CD4-positive, alpha-beta T cell treated with Interleukin-12 subunit alpha and Interleukin-12 subunit beta, for 1 hour (primary cell): ENCODE measurements around the gene SHANK1.
A peak's percentile ranks its signal among the peaks of the same experiment; 100 is the strongest.

Experiments used
- DNase-seq: peaks from one replicate; pipeline ENCODE4 v3.0.0-alpha.2; 2020

SHANK1 gene

DNA sequence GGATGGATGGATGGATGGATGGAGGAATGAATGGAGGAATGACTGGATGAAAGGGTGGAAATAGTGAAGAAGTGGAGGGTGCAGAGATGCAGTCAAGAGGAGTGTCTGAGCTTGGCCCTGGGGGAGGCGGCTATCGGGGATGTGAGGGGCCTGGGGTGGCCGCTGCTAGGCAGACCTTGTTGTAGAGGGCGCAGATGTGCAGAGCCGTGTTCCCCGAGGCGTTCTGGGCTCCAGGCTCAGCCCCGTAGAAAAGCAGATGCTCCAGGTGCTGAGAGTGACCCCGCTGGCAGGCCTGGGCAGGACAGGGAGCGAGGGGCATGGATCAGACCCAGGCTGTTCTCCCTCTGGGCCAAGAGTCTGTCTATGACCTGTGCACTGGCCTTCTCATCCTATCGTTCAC is 8.4 kb downstream of the SHANK1 start:
- DNase-seq, result no peak

DNA sequence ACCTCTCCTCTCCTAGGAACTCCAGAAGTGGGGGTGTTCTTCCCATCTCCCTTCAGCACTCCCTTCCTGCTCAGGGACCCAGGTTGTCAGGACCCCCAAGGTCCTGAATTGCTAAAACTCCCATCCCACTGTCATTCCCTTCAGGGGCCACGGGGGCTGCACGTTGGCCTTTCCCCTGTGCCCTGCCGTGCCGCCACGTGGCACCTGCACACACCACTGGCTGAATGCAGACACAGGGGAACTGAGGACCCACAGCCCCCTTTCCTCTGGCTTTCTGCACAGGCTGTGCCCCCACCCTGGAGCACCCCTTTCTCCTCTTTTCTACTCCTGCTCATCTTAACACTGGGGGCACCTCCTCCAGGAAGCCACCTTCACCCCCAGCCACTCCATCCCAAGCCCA is 9.0 kb downstream of the SHANK1 start:
- DNase-seq, result no peak

DNA sequence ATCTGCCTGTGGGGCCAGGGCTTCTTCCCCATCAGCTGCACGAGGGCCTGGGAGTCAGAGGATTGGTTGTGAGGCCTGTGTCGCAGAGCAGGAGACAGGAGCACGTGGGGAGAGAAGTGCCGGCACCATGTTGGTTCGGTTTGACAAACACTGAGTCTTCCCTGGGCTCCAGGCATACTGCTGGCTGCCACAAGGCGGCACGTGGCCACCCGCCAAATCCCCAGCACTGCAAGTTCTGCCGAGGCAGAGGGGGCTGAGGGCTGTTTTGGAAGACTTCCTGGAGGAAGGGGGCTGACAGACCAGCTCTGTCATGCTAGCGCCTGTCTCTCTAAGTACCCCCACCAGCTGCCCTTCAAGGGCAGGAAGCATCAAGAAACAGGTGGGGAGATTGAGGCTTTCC is 9.5 kb downstream of the SHANK1 start:
- no peak for DNase-seq

DNA sequence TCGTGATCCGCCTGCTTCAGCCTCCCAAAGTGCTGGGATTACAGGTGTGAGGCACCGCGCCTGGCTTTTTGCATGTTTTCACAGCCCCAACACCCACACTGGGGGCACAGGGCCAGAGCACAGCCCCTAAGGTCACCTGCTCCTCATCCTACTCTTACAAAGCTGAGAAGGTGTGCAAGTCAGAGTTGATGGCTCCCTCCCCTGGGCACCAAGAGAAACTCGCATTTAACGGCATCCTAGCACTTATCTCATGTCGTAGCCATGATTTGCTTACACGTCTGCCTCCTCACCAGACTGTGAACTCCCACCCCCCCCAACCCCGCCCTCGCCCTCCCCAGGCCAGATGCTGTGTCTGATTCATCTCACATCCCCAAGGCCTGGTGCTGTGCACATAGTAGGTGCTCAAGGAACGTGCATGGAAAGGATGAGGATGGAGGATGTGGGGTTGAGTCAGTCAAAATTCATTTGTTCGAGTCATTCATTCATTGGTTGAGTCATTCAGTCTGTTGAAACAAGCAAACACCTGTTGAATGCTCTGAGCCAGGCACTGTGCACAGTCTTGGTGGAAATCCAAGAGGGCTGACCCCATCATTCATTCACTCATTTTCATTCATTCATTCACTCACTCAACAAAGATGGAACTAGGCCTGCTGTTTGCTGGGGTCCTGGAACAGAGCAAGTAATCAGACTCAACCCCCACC is 11.3 kb downstream of the SHANK1 start:
- no peak for DNase-seq

DNA sequence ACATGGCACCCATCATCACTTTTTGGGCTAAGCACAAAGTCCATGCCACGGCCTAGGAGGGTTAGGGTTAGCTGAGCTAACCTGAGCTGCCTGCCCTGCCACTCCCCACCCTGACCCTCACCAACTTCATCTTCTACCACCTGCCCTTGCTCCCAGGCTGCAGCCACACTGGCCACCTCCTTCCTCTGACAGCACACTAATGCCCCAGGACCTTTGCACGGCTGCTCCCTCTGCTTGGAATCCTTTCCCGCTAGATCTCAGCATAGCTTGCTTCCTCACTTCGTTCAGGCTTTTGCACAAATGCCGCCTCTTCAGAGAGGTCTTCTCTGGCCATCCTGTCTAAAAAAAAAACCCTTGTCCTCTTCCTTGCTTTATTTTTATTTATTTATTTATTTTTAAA is 13.2 kb downstream of the SHANK1 start:
- DNase-seq, result no peak

DNA sequence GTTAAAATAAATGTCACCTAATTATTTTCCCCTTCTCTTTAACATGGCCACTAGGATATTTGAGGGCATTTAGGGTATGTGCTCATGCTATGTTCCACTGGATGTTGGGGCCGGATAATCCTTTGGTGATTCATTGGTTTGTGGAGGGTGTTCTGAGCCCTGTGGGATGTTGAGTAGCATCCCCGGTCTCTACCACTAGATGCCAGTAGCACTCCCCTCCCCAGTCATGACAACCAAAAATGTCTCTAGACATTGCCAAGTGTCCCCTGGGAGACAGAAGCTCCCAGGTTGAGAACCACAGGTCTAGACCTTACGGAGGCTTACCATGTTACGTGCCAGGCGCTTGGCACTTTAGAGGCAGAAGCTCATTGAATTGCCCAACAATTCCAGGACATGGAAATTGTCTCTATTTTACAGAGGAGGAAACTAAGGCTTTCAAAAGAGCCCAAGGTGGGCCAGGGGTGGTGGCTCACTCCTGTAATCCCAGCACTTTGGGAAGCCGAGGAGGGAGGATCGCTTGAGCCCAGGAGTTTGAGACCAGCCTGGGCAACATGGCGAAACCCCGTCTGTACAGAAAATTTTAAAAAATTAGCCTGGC is 14.1 kb downstream of the SHANK1 start:
- peak; percentile 22 for DNase-seq

DNA sequence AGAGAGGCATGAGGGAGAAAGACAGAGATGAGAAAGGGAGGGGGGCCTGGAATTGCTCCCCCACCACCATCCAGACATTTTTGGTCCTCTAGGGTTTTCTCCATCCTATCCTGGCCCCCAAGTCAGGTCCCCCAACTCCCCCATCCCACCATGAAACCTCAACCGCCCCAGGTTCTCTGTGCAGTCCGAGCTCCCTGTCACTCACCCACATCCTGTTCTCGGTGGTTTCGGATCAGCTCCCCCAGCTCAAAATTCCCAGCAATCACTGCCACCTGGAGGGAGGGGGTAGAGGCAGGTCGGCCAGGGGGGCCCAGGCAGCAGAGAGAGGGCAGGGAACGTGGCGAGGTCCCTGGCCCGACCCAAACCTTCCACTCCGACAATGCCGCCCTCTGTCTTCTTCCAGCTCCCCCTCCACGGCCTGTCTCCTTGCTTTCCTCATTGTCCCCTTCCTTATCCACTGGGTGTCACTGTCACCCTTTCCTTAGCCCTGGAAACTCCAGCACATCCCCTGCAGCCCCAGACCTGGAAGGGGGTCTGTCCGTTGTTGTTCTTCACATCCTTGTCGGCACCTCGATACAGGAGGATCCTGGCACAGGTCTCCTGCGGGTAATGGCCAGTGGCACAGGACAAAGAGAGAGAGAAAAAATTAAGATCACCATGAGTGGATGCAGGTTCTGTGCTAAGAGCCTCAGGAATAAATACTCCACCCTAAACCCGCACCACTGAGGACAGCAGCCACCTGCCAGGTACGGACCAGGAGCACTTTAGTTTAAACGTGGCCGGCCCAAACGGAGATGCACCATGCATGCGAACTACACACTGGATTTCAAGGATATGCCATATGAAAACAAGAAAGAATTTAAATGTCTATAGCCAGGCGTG is 15.4 kb downstream of the SHANK1 start:
- DNase-seq, result no peak

DNA sequence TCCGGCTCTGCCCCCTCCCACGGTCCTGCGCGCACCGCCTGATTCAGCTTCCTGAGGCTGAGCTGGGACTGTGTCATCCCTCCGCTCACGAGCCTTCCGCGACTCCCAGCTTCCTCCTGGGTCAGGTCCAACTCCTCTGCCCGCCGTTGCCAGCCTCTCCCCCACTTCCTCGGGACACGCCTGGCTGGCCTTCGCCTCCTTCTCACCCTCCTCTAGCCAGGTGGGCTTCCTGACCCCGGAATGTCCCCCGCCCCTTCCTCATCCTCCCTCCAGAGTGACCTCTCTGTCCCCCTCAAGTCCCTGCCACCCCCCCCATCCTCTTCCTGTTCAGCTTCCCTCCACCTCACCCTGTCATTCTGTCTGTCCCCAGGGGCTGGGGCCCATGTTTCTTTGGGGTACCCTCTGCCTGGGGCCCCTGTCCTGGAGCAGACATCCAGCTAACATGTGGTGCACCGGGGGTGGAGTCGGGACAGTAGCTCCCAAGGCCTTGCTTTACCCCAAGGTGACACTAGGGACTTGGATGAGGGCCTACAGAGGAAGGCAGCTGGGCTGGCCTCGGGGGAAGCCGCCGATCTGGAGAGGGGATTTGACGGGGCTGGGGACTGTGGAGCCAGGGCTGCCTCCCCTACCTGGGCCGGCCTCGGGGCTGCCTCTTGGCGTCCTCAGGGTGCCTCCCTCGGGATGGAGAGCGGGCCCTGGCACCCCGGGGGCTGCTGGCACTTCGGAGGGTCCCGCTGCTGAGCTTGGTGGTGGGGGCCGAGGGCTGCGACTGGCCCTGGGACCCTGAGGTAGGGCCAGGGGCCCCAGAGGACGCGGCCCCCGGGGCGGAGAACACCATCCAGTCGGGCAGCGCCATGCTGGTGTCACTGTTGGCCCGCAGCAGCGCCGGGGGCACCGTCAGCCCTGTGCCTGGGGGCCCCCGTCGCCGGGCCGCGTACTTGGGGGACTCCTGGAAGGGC is 16.5 kb downstream of the SHANK1 start:
- DNase-seq, result no peak

DNA sequence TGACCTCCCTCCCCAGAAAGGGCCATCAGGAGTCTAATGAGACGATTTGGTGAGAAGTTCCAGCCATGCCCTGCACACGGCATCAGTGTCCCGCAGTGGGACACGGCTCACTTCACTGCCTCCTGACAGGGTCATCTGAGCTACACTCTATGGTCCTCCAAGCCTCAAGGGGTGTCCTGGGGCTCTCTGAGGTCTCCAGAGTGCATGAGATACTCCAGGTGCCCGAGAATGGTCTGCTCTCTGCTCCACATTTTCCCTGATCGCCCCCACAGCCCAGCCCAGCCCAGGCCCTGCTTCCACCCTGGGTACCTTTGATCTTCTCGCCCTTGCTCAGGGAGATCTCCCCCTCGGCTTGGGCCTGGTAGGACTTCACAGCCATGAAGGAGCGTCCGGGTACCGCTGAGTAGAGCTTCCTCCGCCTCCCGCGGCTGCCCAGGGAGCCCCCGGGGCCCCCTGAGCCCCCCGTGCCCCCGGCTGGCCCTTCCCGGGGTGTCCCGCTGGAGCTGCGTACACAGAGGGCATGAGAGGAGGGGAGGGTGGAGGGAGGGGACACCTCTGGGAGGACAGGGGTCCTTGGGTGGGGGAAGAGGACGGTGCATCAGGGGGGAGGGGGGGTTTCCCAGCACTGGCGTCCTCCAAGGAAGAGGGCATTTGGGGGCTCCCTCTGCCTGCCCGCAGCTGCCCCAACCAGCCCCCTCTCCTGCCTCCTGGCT is 17.3 kb downstream of the SHANK1 start:
- no peak for DNase-seq

DNA sequence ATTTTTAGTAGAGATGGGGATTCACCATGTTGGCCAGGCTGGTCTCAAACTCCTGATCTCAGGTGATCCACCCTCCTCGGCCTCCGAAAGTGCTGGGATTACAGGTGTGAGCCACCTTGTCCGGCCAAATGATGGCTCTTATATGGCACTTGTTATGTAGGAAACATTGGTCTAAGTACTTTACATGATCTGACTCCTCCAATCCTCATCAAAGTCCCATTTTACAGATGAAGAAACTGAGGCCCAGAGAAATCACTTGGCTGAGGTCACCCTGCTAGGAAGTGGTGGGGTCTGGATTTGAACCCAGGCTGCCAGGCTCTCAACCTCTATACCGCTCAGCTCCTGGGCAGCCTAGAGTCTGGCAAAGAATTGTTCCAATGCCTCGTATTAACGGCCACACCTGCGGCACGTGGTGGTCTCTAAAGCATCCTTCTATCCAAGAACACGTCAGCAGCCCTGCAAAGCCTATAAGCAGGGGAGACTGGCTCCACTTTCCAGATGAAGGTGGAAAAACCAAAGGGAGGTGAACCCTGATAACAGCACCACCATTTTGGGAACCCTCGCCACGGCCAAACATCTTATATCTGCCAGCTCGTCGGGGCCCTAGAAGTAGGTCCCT is 18.1 kb downstream of the SHANK1 start:
- no peak for DNase-seq

DNA sequence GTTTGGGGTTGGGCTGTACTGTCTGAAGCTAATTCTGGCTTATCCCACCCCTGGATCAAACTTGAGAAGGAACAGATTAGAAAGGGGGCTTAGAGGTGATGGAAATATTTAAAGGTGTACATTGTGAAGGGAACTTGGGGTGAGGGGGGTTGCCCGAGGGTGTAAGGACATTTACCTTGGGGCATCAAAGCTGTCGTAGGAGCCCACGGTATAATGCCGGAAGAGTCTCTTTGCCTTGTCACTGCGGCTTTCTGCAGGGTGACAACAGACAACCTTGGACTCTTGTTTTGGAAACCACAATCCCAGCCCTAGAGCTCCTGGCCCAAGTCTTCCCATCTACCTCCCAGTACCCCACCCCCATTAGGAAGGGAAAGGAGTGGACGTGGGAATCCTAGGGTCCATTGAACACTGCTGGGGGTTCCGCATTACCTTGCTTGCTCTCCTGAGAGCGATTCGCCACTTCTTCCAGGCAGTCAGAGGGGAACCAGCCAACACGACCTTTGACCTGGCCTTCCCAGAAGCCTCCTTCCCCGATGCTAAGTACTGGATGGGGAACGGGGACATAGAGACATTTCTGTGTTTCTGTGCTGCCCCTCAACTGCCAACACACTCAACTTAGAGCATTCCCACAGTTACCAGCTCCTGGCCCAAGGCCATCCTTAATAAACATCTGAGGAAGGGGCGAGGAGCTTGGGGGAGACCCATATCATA is 22.0 kb downstream of the SHANK1 start:
- no peak for DNase-seq

DNA sequence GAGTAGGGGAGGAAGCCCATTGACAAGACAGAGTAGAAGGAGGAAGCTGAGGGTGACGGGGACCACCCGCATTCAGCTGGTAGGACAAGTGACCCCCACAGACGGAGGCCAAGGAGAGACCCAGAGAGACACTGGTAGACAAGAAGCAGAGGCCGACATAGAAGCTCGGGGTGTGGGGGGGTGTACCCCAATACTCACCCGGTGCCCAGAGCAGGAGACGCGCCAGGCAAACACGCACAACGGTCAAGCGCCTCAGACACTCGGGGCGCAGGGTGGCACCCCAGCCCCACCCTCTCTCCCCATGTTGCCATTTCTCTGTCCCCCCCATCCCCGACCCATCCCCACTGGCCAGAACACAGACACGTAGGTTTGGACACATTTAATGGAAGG is 23.5 kb downstream of the SHANK1 start:
- DNase-seq, result no peak

DNA sequence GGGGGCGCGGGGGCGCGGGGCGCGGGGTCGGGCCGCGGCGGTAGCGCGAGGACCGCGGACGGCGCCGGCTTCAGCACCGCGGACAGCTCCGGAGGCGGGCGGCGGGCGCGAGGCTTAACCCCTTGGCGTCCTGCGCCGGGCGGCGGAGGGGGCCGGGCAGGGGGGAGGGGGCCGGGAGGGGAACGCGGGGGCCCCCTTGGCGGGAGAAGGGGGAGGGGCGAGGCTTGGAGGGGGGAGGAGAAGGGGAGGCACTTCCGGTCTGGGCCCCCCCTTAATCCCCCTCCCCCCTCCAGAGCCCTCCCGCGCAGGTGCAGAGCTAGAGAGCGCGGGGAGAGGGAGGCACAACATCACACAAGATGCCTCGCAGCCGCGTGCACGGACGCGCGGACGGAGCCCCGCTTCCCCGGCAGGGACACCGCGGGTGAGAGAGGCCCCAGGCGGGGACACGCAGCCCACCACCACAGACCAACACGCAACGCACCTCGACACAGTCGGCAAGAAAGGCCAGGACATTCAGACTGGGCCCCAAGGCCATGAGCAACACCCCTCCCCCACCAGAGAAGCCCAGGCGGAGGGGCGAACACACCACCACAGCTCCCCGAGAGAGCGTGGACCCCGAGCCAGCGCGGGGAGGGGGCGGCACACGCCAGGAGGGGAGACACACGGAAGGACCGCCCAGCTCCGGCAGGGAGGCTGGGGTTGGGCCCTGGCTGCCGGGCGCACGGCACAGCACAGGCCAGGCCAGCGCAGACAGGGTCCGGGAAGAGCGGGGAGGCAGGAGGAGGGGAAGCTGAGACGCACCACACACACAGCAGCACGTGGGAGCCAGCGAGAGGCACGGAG is 24.1 kb downstream of the SHANK1 start:
- DNase-seq, result peak; percentile 6

DNA sequence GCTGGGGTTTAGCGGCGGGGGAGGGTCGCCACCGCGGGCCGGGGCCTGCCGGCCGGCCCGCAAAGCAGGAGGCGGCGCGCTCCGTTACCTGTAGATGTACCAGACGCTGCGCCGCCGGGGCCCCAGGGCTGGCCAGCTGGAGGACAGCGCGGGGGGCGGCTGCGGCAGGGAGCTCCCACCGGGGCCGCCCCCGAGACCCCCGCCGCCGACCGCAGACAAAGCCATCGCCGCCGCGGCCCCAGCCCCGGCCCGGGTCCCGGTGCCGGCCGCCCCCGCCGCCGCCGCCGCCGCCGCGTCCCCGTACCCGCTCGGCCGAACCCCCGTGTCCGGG is 24.8 kb downstream of the SHANK1 start:
- DNase-seq, result no peak

DNA sequence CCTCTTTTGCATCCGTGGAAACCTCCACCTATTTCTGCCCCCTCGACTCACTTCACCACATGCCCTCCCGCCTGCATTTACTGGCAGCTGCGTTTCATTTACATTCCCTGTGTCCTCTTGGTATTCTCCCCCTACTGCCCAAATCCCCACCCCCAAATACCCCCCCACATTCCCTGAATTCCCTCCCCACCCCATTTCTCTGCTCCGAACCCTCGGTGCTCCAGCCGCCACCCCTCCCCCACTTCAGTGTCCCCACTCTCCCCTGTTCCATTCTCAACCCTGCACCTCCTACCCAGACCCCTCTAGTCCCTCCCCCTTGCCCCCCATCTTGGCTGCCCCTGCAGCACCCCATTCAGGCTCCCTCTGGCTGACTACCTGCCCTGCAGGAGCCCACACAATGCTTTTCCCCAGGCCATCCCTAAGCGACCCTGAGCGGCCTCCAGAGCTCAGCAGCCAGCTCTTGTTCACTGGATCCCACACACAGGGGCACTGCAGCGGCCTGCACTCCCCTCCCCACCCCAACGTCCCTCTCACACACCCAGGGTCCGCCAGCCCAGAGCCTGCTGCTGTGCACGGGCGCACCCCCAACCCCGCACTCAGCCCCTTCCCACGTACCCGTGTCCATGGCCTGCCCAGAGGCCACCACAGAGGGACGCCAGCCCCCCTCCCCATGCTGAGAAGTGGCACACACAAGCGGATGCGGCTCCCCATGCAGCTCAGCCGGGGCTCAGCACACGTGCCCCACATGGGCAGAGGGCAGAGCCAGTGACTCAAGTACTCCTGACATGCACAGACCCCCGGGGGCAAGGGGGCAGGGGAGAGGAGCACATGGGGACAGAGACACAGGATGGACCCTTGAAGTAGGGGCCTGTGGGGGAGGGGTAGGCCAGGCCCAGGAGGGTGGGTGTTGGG is 26.3 kb downstream of the SHANK1 start:
- DNase-seq, result no peak

DNA sequence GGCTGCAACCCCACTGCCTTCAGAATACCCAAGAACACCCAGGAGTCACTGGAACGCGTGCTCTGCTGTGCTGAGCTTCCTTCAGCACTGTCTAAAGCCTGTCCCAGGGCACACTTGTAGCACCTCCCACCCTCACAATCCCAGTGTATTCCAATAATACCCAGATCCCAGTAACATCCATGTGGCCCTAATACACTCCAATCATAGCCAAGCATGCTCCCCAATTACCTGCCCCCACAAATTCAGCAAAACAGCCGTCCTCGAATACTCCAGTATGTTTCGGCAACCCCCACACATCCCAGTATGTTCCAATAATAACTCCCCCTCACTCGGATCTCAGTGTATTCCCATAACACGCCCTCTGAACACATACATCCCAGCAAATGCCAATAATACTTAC is 29.2 kb downstream of the SHANK1 start:
- no peak for DNase-seq

DNA sequence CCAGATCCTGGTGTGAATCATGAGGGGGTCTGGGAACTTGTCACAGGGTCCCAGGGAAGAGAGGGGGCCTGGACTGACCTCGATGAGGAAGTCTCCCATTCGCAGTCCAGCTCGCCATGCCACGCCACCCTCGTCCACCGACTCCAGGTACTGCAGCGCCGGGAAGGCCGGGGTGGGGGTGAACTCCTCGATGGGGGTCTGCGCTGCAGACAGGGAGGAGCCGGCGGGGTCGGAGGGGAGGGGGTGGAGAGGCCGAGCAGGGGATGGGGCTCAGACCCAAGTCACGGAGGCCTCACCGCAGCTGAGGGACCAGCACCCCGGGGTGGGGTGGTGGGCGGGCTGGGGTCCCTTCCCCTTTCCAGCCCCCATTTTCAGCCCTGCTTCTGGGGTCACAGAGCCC is 30.8 kb downstream of the SHANK1 start:
- DNase-seq, result no peak

DNA sequence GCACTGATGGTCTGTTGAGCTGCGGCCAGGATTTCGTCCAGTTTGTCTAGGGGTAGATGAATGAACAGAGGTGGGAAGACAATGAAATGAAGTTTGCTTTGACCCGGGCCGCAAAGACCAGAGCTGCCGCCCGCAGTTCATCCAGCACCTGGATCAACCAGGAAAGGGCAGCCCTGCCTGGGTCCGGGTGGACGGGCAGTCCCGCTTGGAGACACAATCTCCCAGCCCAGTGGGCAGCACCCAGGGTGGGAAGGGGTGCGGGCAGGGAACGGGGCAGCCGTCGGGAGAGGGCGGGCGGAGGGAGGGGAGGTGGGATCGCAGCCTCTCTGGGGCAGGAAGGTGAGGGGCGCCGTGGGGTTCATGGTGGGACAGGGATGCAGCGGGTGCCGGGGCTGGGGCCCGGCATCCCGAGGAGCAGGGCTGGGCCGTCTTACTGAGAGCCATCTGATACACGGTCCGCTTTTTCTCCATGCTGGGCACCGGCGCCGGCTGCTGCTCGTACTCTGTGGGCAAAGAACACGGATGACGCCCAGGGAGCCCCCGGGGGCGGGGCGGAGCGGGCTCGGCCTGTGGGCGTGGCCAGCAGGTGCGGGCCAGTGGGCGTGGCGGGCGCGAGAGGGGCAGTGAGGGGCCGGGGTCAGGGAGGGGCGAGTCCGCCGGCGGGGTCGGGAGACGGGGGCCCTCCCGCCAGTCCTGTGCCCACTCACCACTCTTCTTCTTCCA is 33.1 kb downstream of the SHANK1 start:
- no peak for DNase-seq
